WTC11 (cell line): ENCODE measurements around the gene DNAL4.

ENCODE experiments used
- CTCF ChIP-seq: fragments of 200-600 bp; IDR thresholded peaks from 2 replicates; pipeline ENCODE4 v1.8.0; 2022; ENCODE audit warnings: antibody characterized with exemption
- E2F4 ChIP-seq: sonication (generic); formaldehyde crosslinking; IDR thresholded peaks from 2 replicates; pipeline ENCODE4 v1.8.1; 2022; ENCODE audit warnings: low read depth, mild to moderate bottlenecking, moderate library complexity, missing genetic modification reagents, borderline replicate concordance
- E2F5 ChIP-seq: sonication (generic); formaldehyde crosslinking; IDR thresholded peaks from 2 replicates; pipeline ENCODE4 v1.8.1; 2022; ENCODE audit warnings: mild to moderate bottlenecking, moderate library complexity, missing genetic modification reagents
- FOXJ3 ChIP-seq: sonication (generic); formaldehyde crosslinking; IDR thresholded peaks from 2 replicates; pipeline ENCODE4 v1.9.0; 2021; ENCODE audit warnings: missing genetic modification reagents, mild to moderate bottlenecking, borderline replicate concordance
- FOXK1 ChIP-seq: sonication (generic); formaldehyde crosslinking; IDR thresholded peaks from 2 replicates; pipeline ENCODE4 v1.8.0; 2022; ENCODE audit warnings: mild to moderate bottlenecking, moderate library complexity, missing genetic modification reagents
- MAX ChIP-seq: sonication (generic); formaldehyde crosslinking; IDR thresholded peaks from 2 replicates; pipeline ENCODE4 v1.8.0; 2022; ENCODE audit warnings: mild to moderate bottlenecking, missing genetic modification reagents
- NFYB ChIP-seq: sonication (generic); formaldehyde crosslinking; conservative IDR thresholded peaks from 2 replicates; pipeline ENCODE4 v1.8.0; 2022; ENCODE audit warnings: low read depth, missing genetic modification reagents
- PREB ChIP-seq: sonication (generic); formaldehyde crosslinking; IDR thresholded peaks from 2 replicates; pipeline ENCODE4 v1.8.1; 2022; ENCODE audit warnings: mild to moderate bottlenecking, missing genetic modification reagents, moderate library complexity, borderline replicate concordance
- RELA ChIP-seq: sonication (generic); formaldehyde crosslinking; IDR thresholded peaks from 2 replicates; pipeline ENCODE4 v1.8.1; 2022; ENCODE audit warnings: missing genetic modification reagents, mild to moderate bottlenecking, borderline replicate concordance
- SMAD3 ChIP-seq: sonication (generic); formaldehyde crosslinking; IDR thresholded peaks from 2 replicates; pipeline ENCODE4 v1.8.0; 2022; ENCODE audit warnings: missing genetic modification reagents, mild to moderate bottlenecking, borderline replicate concordance
- TCF7 ChIP-seq: sonication (generic); formaldehyde crosslinking; IDR thresholded peaks from 2 replicates; pipeline ENCODE4 v1.8.0; 2022; ENCODE audit warnings: mild to moderate bottlenecking, low read depth, missing genetic modification reagents, moderate library complexity
- TEAD4 ChIP-seq: sonication (generic); formaldehyde crosslinking; IDR thresholded peaks from 2 replicates; pipeline ENCODE4 v1.8.0; 2022; ENCODE audit warnings: mild to moderate bottlenecking, missing genetic modification reagents
- USF2 ChIP-seq: sonication (generic); formaldehyde crosslinking; IDR thresholded peaks from 2 replicates; pipeline ENCODE4 v1.8.1; 2023; ENCODE audit warnings: mild to moderate bottlenecking, missing genetic modification reagents, moderate library complexity
- ZBTB43 ChIP-seq: sonication (generic); formaldehyde crosslinking; IDR thresholded peaks from 2 replicates; pipeline ENCODE4 v1.8.1; 2023; ENCODE audit warnings: mild to moderate bottlenecking, missing genetic modification reagents

- TF ChIP-seq NFYB (CRISPR knock-in tag) (no peak), E2F4 (no peak), TEAD4 (CRISPR knock-in tag) (no peak), USF2 (CRISPR knock-in tag) (no peak), SMAD3 (CRISPR knock-in tag) (no peak), MAX (CRISPR knock-in tag) (no peak), ZBTB43 (CRISPR knock-in tag) (no peak), CTCF (no peak), TCF7 (CRISPR knock-in tag) (no peak), E2F5 (CRISPR knock-in tag) (no peak), RELA (no peak), FOXJ3 (CRISPR knock-in tag) (no peak), PREB (CRISPR knock-in tag) (no peak), FOXK1 (no peak)
These were observed 42.0 kb upstream of the DNAL4 start for GRCh38 chr22:38835888-38836301.
